ENCODE measurements around the gene PCDHB16. TPM values are rescaled to one million over a fixed set of nuclear protein-coding genes. Genes with fewer than 3 reads are reported as not detected.
"Not testable (repeated sequence)": the region's sequence is repeated elsewhere in the genome, so short reads cannot be mapped to it uniquely, and the experiment has no call there.

PCDHB16 gene
- total RNA-seq (2021; fragmentation: NEBNext Ultra II Directional; extraction: Animal tissue kit (Norgen Biotek cat#: 25700)): 1 to 10 TPM; 1.7 to 4.0 (median 3.5) TPM
- long read RNA-seq, full-length matches to known transcripts: 1 of 1 reads
- long read RNA-seq, partial matches to known transcripts: 0 of 1 reads
- long read RNA-seq, other reads (novel, unspliced or antisense): 0 of 1 reads

DNA sequence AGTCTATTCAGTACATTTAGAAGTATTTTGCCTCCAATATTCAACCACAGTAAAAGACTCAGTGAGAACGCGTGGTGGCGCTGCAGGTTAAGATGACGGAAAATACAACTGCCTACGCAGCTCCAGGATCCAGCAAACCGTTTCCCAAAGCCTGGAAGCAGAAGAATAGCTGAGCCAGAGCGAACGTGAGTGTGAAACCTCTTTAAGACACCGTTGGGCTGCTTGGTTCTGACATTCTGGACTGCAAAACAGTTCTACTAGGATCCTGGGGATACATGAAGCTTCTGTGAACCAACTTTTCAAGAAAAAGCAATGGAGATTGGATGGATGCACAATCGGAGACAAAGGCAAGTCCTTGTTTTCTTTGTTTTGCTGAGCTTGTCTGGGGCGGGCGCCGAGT lies at the start of gene PCDHB16:
Gene PCDHB16, plus strand, starts transcription at position 140 of the 400 bp plus-strand sequence. Its CDS starts 173 bp downstream, at position 313.
- Mint-ChIP-seq H3K27me3 (ENCODE audit: insufficient read depth) (peaks cover 8% of the 10 kb centered on the region), H3K27ac (no peak within 1 kb of the TSS; the same call in 1 of the 2 replicates), H3K9me3 (peaks cover 16% of the 10 kb centered on the region), H3K4me1 (ENCODE audit: low read depth) (peaks cover 20% of the 10 kb centered on the region), H3K4me3 (peak within 1 kb of the TSS; percentile 82), H3K36me3 (ENCODE audit: low read depth) (peaks cover 12% of the 10 kb centered on the region)
- DNase-seq: peak; percentile 62
- peak; percentile 78 for TF ChIP-seq CTCF (IDR thresholded peaks at IDR 0.05)

DNA sequence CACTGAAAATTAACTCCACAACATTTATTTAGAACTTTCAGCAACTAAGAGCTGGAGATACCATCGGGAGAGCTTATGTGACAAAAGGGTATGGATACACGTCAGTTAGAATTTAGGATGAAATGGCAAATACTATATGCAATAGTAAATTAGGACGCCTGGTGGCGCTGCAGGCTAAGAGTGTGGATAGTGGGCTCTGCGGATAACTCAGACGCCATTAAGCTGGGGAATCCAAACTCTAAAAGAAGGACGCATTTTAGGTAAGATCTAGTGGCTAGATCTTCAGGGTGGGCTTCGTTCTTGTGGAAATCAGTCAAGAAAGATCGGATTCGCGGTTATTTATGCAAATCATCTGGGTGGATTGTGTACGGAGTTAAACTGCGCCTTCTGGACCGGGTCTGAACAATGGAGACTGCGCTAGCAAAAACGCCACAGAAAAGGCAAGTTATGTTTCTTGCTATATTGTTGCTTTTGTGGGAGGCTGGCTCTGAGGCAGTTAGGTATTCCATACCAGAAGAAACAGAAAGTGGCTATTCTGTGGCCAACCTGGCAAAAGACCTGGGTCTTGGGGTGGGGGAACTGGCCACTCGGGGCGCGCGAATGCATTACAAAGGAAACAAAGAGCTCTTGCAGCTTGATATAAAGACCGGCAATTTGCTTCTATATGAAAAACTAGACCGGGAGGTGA lies 47.0 kb upstream of the PCDHB16 start, which contains the start of gene PCDHB5:
Gene PCDHB5, plus strand, starts transcription at position 177 of the 688 bp plus-strand sequence. Its CDS starts 229 bp downstream, at position 406.
- Mint-ChIP-seq H3K9me3 (peaks cover 14% of the 10 kb centered on the region), H3K36me3 (ENCODE audit: low read depth) (peaks cover 10% of the 10 kb centered on the region)

GRCh38 chr5:141135718-141136266 lies 46.4 kb upstream of the PCDHB16 start:
- Mint-ChIP-seq H3K27me3 (ENCODE audit: insufficient read depth) (no peaks in the 10 kb centered on the region), H3K9me3 (peaks cover 14% of the 10 kb centered on the region), H3K4me3 (peak overlapping the region; percentile 82), H3K4me1 (ENCODE audit: low read depth) (no peaks in the 10 kb centered on the region), H3K27ac (no peak overlapping the region), H3K36me3 (ENCODE audit: low read depth) (peaks cover 10% of the 10 kb centered on the region)
- no peak for TF ChIP-seq CTCF (IDR thresholded peaks at IDR 0.05)
- DNase-seq: no peak

More for the DNA sequence above, 47.0 kb upstream of the PCDHB16 start, which contains the start of gene PCDHB5:
- TF ChIP-seq CTCF (IDR thresholded peaks at IDR 0.05): peak; percentile 68
- no peak for DNase-seq
- Mint-ChIP-seq H3K4me3 (peak within 1 kb of the TSS; percentile 82), H3K4me1 (ENCODE audit: low read depth) (no peaks in the 10 kb centered on the region), H3K27me3 (ENCODE audit: insufficient read depth) (no peaks in the 10 kb centered on the region), H3K27ac (no peak within 1 kb of the TSS)

DNA sequence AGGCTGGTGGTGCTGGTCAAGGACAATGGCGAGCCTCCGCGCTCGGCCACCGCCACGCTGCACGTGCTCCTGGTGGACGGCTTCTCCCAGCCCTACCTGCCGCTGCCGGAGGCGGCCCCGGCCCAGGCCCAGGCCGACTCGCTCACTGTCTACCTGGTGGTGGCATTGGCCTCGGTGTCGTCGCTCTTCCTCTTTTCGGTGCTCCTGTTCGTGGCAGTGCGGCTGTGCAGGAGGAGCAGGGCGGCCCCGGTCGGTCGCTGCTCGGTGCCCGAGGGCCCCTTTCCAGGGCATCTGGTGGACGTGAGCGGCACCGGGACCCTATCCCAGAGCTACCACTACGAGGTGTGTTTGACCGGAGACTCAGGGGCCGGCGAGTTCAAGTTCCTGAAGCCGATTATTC lies 44.8 kb upstream of the PCDHB16 start:
- DNase-seq; H3K27ac Mint-ChIP-seq; H3K4me3 Mint-ChIP-seq; H3K27me3 Mint-ChIP-seq (ENCODE audit: insufficient read depth); H3K4me1 Mint-ChIP-seq (ENCODE audit: low read depth): not testable (repeated sequence)
- Mint-ChIP-seq H3K36me3 (ENCODE audit: low read depth) (peaks cover 10% of the 10 kb centered on the region), H3K9me3 (peaks cover 14% of the 10 kb centered on the region)

DNA sequence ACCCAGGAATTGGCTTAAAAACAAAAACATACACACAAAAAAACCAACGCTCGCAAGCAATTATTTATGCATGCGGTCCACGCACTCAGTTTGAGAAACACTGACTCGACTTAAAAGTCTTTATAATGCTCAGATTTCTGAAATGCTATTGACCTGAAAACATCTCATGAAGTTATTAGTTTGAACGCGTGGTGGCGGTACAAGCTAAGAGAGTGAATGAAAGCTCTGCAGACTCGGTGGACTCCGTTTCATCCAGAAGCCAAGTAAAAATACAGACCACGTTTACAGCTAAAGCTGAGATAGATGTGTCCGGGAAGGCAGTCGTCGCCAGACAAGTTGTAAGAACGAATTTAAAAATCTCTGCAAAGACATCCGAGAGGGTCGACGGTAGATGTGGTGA lies 32.4 kb upstream of the PCDHB16 start, which contains the start of gene PCDHB6:
Gene PCDHB6, plus strand, starts transcription at position 246 of the 400 bp plus-strand sequence. CDS start 201 bp downstream, outside the sequence.
- peak; percentile 41 for DNase-seq
- Mint-ChIP-seq H3K4me1 (ENCODE audit: low read depth) (peaks cover 7% of the 10 kb centered on the region), H3K4me3 (peak within 1 kb of the TSS; percentile 87), H3K9me3 (peaks cover 17% of the 10 kb centered on the region), H3K36me3 (ENCODE audit: low read depth) (no peaks in the 10 kb centered on the region; the same call in 1 of the 2 replicates), H3K27me3 (ENCODE audit: insufficient read depth) (peaks cover 5% of the 10 kb centered on the region), H3K27ac (no peak within 1 kb of the TSS)
- peak; percentile 71 for TF ChIP-seq CTCF (IDR thresholded peaks at IDR 0.05)
